Thyroid gland (tissue), 4 donors: Measurements from ENCODE around the gene GFRA1. TPM values are rescaled to one million over a fixed set of nuclear protein-coding genes. Genes with fewer than 3 reads are reported as not detected.

Experiments
- DNase-seq, 2 donors: peaks; one replicate each; pipeline ENCODE4 v3.0.0-alpha.2; 2019
- H3K27ac ChIP-seq, 3 donors: fragments of 200-600 bp; sonication (generic); 1 replicate in 2 of 3; 2 replicates in 1 of 3; pipeline ENCODE4 v1.5.1; 2016 to 2019; ENCODE audit warnings: mild to moderate bottlenecking in 1 of 3, moderate library complexity in 1 of 3
- H3K27me3 ChIP-seq: fragments of 200-600 bp; sonication (generic); one replicate; pipeline ENCODE4 v1.5.1; 2019
- H3K36me3 ChIP-seq, 2 donors: fragments of 200-600 bp; sonication (generic); one replicate each; pipeline ENCODE4 v1.5.1; 2016 to 2019
- H3K4me1 ChIP-seq, 2 donors: fragments of 200-600 bp; sonication (generic); one replicate each; pipeline ENCODE4 v1.5.1; 2017 to 2019
- H3K4me3 ChIP-seq, 3 donors: fragments of 200-600 bp; sonication (generic); replicated peaks in 1 of 3; 1 replicate in 2 of 3; 2 replicates in 1 of 3; pipeline ENCODE4 v1.5.1; 2016; ENCODE audit warnings: mild to moderate bottlenecking in 1 of 3
- H3K9me3 ChIP-seq: fragments of 200-600 bp; sonication (generic); one replicate; pipeline ENCODE4 v1.5.1; 2017
- CTCF ChIP-seq, 6 experiments: fragments of 200-600 bp in 3 of 6; fragments of 450-650 bp in 3 of 6; sonication (generic) in 3 of 6; IDR thresholded peaks; one replicate each; pipeline ENCODE4 v1.5.1; 2016 to 2019; ENCODE audit warnings: antibody characterized with exemption in 6 of 6, mild to moderate bottlenecking in 2 of 6, inconsistent platforms in 1 of 6, moderate library complexity in 1 of 6
- POLR2A ChIP-seq, 2 donors: fragments of 450-650 bp; IDR thresholded peaks; one replicate each; pipeline ENCODE4 v1.6.1; 2017; ENCODE audit warnings: antibody characterized with exemption in 2 of 2, mild to moderate bottlenecking in 2 of 2, moderate library complexity in 1 of 2
- WGBS, 2 donors: methylation state at CpG; one replicate each; pipeline ENCODE4 v1.1.5; 2017; 5-methylcytosine and 5-hydroxymethylcytosine counted together
- intact Hi-C: fragments of 100-400 bp; cut with DNase I; formaldehyde crosslinking; loops from one replicate; pipeline ENCODE4 v1.15.1; 2023
- total RNA-seq, 4 donors: library from RNA; depleted of rRNA; stranded (reverse); fragments of >200 nt; gene quantifications; one replicate each; pipeline ENCODE4 v1.2.3, GENCODE V29; 2016

The GFRA1 gene
- total RNA-seq, 4 donors from 2014 or later, result 4.4 to 18.0 (median 5.5) TPM

GRCh38 chr10:116162851-116163250 is 110.2 kb downstream of the GFRA1 start:
- no peaks in the 10 kb centered on the region for H3K9me3 ChIP-seq
- no peaks in the 10 kb centered on the region for H3K4me1 ChIP-seq
- H3K27ac ChIP-seq, result no peak overlapping the region
- no peaks in the 10 kb centered on the region for H3K27me3 ChIP-seq
- intact Hi-C loops, result no loop called here
- H3K36me3 ChIP-seq, result no peaks in the 10 kb centered on the region
- TF ChIP-seq CTCF (IDR thresholded peaks at IDR 0.05), result no peak
- no peak for TF ChIP-seq POLR2A (IDR thresholded peaks at IDR 0.05)
- no peak for DNase-seq
- WGBS, 2 donors, result 83 to 88% methylated on average over 4 of the region's 4 CpGs
- no peak overlapping the region for H3K4me3 ChIP-seq

GRCh38 chr10:116160271-116160670 is 112.7 kb downstream of the GFRA1 start:
- Histone ChIP-seq H3K27me3 (no peaks in the 10 kb centered on the region), H3K4me1 (no peaks in the 10 kb centered on the region), H3K27ac (no peak overlapping the region), H3K36me3 (no peaks in the 10 kb centered on the region), H3K9me3 (no peaks in the 10 kb centered on the region), H3K4me3 (no peak overlapping the region)
- TF ChIP-seq CTCF (IDR thresholded peaks at IDR 0.05) (no peak), POLR2A (IDR thresholded peaks at IDR 0.05) (no peak)
- intact Hi-C loops, result no loop called here
- 86 to 88% methylated on average over 2 of the region's 2 CpGs for WGBS, 2 donors
- no peak for DNase-seq

GRCh38 chr10:116159197-116159596 is 113.8 kb downstream of the GFRA1 start:
- no peaks in the 10 kb centered on the region for H3K27me3 ChIP-seq
- H3K36me3 ChIP-seq, result no peaks in the 10 kb centered on the region
- no peaks in the 10 kb centered on the region for H3K4me1 ChIP-seq
- no peak for TF ChIP-seq CTCF (IDR thresholded peaks at IDR 0.05)
- no peak for TF ChIP-seq POLR2A (IDR thresholded peaks at IDR 0.05)
- intact Hi-C loops, result no loop called here
- no peak for DNase-seq
- no peaks in the 10 kb centered on the region for H3K9me3 ChIP-seq
- H3K27ac ChIP-seq, result no peak overlapping the region
- no peak overlapping the region for H3K4me3 ChIP-seq
- WGBS, 2 donors, result 93 to 97% methylated on average over 2 of the region's 2 CpGs

GRCh38 chr10:116158036-116158435 is 115.0 kb downstream of the GFRA1 start:
- no peaks in the 10 kb centered on the region for H3K36me3 ChIP-seq
- H3K4me3 ChIP-seq, result no peak overlapping the region
- intact Hi-C loops, result no loop called here
- H3K27ac ChIP-seq, result no peak overlapping the region
- TF ChIP-seq CTCF (IDR thresholded peaks at IDR 0.05) (no peak), POLR2A (IDR thresholded peaks at IDR 0.05) (no peak)
- no peaks in the 10 kb centered on the region for H3K4me1 ChIP-seq
- WGBS, 2 donors, result 85% methylated on average over 2 of the region's 2 CpGs
- DNase-seq, result no peak
- no peaks in the 10 kb centered on the region for H3K9me3 ChIP-seq
- no peaks in the 10 kb centered on the region for H3K27me3 ChIP-seq

- H3K27ac ChIP-seq, result no peak overlapping the region
- no peaks in the 10 kb centered on the region for H3K36me3 ChIP-seq
- TF ChIP-seq CTCF (IDR thresholded peaks at IDR 0.05), result no peak
- TF ChIP-seq POLR2A (IDR thresholded peaks at IDR 0.05), result no peak
- 77 to 93% methylated on average over 1 of the region's 1 CpG for WGBS, 2 donors
- no peak for DNase-seq
- no peak overlapping the region for H3K4me3 ChIP-seq
- intact Hi-C loops, result no loop called here
- no peaks in the 10 kb centered on the region for H3K27me3 ChIP-seq
- H3K4me1 ChIP-seq, result no peaks in the 10 kb centered on the region
- no peaks in the 10 kb centered on the region for H3K9me3 ChIP-seq
These were observed 115.5 kb downstream of the GFRA1 start for GRCh38 chr10:116157485-116157884.
